IMR-90 (cell line): Measurements from ENCODE around the gene OR11L1. TPM values are rescaled to one million over a fixed set of nuclear protein-coding genes. Genes with fewer than 3 reads are reported as not detected.

Experiments
- ATAC-seq: fragments of 200-7000 bp; cut with Tn5 transposase; 2 replicates; pipeline ENCODE4 v1.9.1; 2020; ENCODE audit warnings: low read depth, mild to moderate bottlenecking, moderate library complexity
- BruUV-seq: library from RNA; stranded (reverse); fragments of 400-500 nt; replicated peaks from 2 replicates; lab custom pipeline; 2021; lab: Mats Ljungman, UMichigan
- CTCF ChIA-PET: fragments of 300-600 bp; formaldehyde crosslinking; extraction: SDS; loops from one replicate; lab custom pipeline; 2021; ENCODE audit warnings: antibody characterized with exemption; lab: Yijun Ruan, JAX
- POLR2A ChIA-PET: fragments of 300-600 bp; sonication (Branson Sonifier 250); formaldehyde crosslinking; loops from one replicate; lab custom pipeline; 2022; ENCODE audit warnings: antibody characterized with exemption; ENCODE audit not compliant: unreplicated experiment; lab: Charles Lee
- DNase-seq: peaks from one replicate; pipeline ENCODE4 v3.0.0; 2013
- H2AFZ ChIP-seq: replicated peaks from 2 replicates; pipeline ENCODE3; 2013; ENCODE audit warnings: low read length, mild to moderate bottlenecking; ENCODE audit not compliant: poor library complexity
- H2AK5ac ChIP-seq: 2 replicates; pipeline ENCODE4 v1.6.1; 2013; ENCODE audit warnings: low read depth, low read length, inconsistent platforms
- H2AK9ac ChIP-seq: replicated peaks from 2 replicates; pipeline ENCODE3; 2013; ENCODE audit warnings: mild to moderate bottlenecking, low read depth, low read length, moderate library complexity; ENCODE audit not compliant: poor library complexity
- H2BK120ac ChIP-seq: 2 replicates; pipeline ENCODE4 v1.6.1; 2013; ENCODE audit warnings: low read depth, low read length, inconsistent platforms
- H2BK15ac ChIP-seq: 3 replicates; pipeline ENCODE4 v1.6.1; 2013; ENCODE audit warnings: low read depth, low read length, inconsistent platforms
- H2BK20ac ChIP-seq: 2 replicates; pipeline ENCODE4 v1.6.1; 2013; ENCODE audit warnings: low read depth, mild to moderate bottlenecking, inconsistent platforms, low read length, moderate library complexity
- H2BK5ac ChIP-seq: 2 replicates; pipeline ENCODE4 v1.6.1; 2013; ENCODE audit warnings: mild to moderate bottlenecking, low read depth, low read length, inconsistent platforms; ENCODE audit not compliant: poor library complexity, severe bottlenecking
- H3K14ac ChIP-seq: replicated peaks from 2 replicates; pipeline ENCODE4 v1.6.1; 2013; ENCODE audit warnings: low read depth, low read length, inconsistent platforms
- H3K18ac ChIP-seq: 2 replicates; pipeline ENCODE4 v1.6.1; 2013; ENCODE audit warnings: low read depth, low read length, control low read depth
- H3K23ac ChIP-seq: 2 replicates; pipeline ENCODE4 v1.6.1; 2013; ENCODE audit warnings: low read depth, low read length, inconsistent platforms
- H3K27ac ChIP-seq: 2 replicates; pipeline ENCODE4 v1.5.1; 2013; ENCODE audit warnings: mild to moderate bottlenecking, control low read depth, low read length; ENCODE audit not compliant: insufficient read depth
- H3K27me3 ChIP-seq: 2 replicates; pipeline ENCODE4 v1.6.1; 2013; ENCODE audit warnings: low read length; ENCODE audit not compliant: control insufficient read depth, insufficient read depth
- H3K36me3 ChIP-seq: 2 replicates; pipeline ENCODE4 v1.6.1; 2013; ENCODE audit warnings: low read length, mixed read lengths; ENCODE audit not compliant: control insufficient read depth, insufficient read depth
- H3K4ac ChIP-seq: 2 replicates; pipeline ENCODE4 v1.6.1; 2013; ENCODE audit warnings: low read depth, low read length, inconsistent platforms
- H3K4me1 ChIP-seq: 2 replicates; pipeline ENCODE4 v1.6.1; 2013; ENCODE audit warnings: low read length, mixed read lengths; ENCODE audit not compliant: control insufficient read depth, insufficient read depth
- H3K4me2 ChIP-seq: 2 replicates; pipeline ENCODE4 v1.6.1; 2013; ENCODE audit warnings: low read depth, mild to moderate bottlenecking, control low read depth, low read length, moderate library complexity
- H3K4me3 ChIP-seq: 2 replicates; pipeline ENCODE4 v1.5.1; 2013; ENCODE audit warnings: low read depth, mild to moderate bottlenecking, control low read depth, low read length, moderate library complexity; ENCODE audit not compliant: insufficient read depth
- H3K56ac ChIP-seq: 2 replicates; pipeline ENCODE4 v1.6.1; 2013; ENCODE audit warnings: low read length, inconsistent platforms; ENCODE audit not compliant: insufficient read depth; ENCODE audit errors: extremely low read depth
- H3K79me1 ChIP-seq, 2 experiments: 2 replicates each; pipeline ENCODE4 v1.6.1; 2013; ENCODE audit warnings: low read length in 2 of 2, inconsistent platforms in 1 of 2, low read depth in 1 of 2
- H3K9ac ChIP-seq: 2 replicates; pipeline ENCODE4 v1.6.1; 2013; ENCODE audit warnings: low read depth, low read length, control low read depth
- H3K9me1 ChIP-seq: 2 replicates; pipeline ENCODE4 v1.6.1; 2013; ENCODE audit warnings: low read length, inconsistent platforms; ENCODE audit not compliant: insufficient read depth
- H3K9me3 ChIP-seq: 2 replicates; pipeline ENCODE4 v1.6.1; 2013; ENCODE audit warnings: low read length; ENCODE audit not compliant: control insufficient read depth, insufficient read depth
- H4K20me1 ChIP-seq: 2 replicates; pipeline ENCODE4 v1.6.1; 2013; ENCODE audit warnings: low read length, inconsistent platforms; ENCODE audit not compliant: insufficient read depth
- H4K5ac ChIP-seq: 2 replicates; pipeline ENCODE4 v1.6.1; 2013; ENCODE audit warnings: mild to moderate bottlenecking, low read depth, low read length, control low read depth
- H4K8ac ChIP-seq, 2 experiments: 2 replicates each; pipeline ENCODE4 v1.6.1; 2013; ENCODE audit warnings: low read depth in 2 of 2, low read length in 2 of 2, control low read depth in 1 of 2, inconsistent platforms in 1 of 2
- H4K91ac ChIP-seq: 2 replicates; pipeline ENCODE4 v1.6.1; 2013; ENCODE audit warnings: low read depth, low read length, inconsistent platforms; ENCODE audit not compliant: insufficient read depth
- CEBPB ChIP-seq: IDR thresholded peaks from 2 replicates; pipeline ENCODE4 v1.6.1; 2012; ENCODE audit warnings: low read depth, low read length, improper control_type of control experiment
- CHD1 ChIP-seq: IDR thresholded peaks from 2 replicates; pipeline ENCODE4 v1.6.1; 2012; ENCODE audit warnings: low read depth, low read length, improper control_type of control experiment
- CTCF ChIP-seq: conservative IDR thresholded peaks from 2 replicates; pipeline ENCODE4 v1.5.1; 2012; ENCODE audit warnings: mild to moderate bottlenecking, low read depth, low read length, improper control_type of control experiment
- ELK1 ChIP-seq: fragments of 150-350 bp; IDR thresholded peaks from 2 replicates; pipeline ENCODE4 v1.6.1; 2016; ENCODE audit warnings: low read depth, mild to moderate bottlenecking, low read length, moderate library complexity, borderline replicate concordance
- FOS ChIP-seq: fragments of 150-350 bp; IDR thresholded peaks from 2 replicates; pipeline ENCODE4 v1.6.1; 2016; ENCODE audit warnings: low read depth, low read length
- MAZ ChIP-seq: IDR thresholded peaks from 2 replicates; pipeline ENCODE4 v1.6.1; 2012; ENCODE audit warnings: low read depth, mild to moderate bottlenecking, low read length, improper control_type of control experiment, moderate library complexity, borderline replicate concordance
- MXI1 ChIP-seq: IDR thresholded peaks from 2 replicates; pipeline ENCODE4 v1.6.1; 2012; ENCODE audit warnings: low read depth, mild to moderate bottlenecking, low read length, moderate library complexity, borderline replicate concordance
- NFE2L2 ChIP-seq: fragments of 150-350 bp; IDR thresholded peaks from 2 replicates; pipeline ENCODE4 v1.6.1; 2016; ENCODE audit warnings: low read depth, mild to moderate bottlenecking, low read length
- POLR2A ChIP-seq: IDR thresholded peaks from 2 replicates; pipeline ENCODE4 v1.6.1; 2012; ENCODE audit warnings: mild to moderate bottlenecking, low read depth, low read length
- RCOR1 ChIP-seq: IDR thresholded peaks from 2 replicates; pipeline ENCODE4 v1.6.1; 2012; ENCODE audit warnings: mild to moderate bottlenecking, low read length, improper control_type of control experiment; ENCODE audit not compliant: insufficient replicate concordance
- RFX5 ChIP-seq: IDR thresholded peaks from 2 replicates; pipeline ENCODE4 v1.8.0; 2012; ENCODE audit warnings: low read depth, mild to moderate bottlenecking, low read length, moderate library complexity
- SMC3 ChIP-seq: fragments of 150-350 bp; IDR thresholded peaks from 2 replicates; pipeline ENCODE4 v1.6.1; 2016; ENCODE audit warnings: low read depth, mild to moderate bottlenecking, antibody characterized with exemption, low read length, moderate library complexity
- WGBS, 2 experiments: methylation state at CpG; one replicate each; pipeline versions ENCODE4 v1.1.5 to v1.1.7; 2013; ENCODE audit warnings: missing lambda C conversion rate in 2 of 2; ENCODE audit not compliant: insufficient read length in 1 of 2; ENCODE audit errors: extremely low coverage in 2 of 2; 5-methylcytosine and 5-hydroxymethylcytosine counted together
- dilution Hi-C: fragments of 300-500 bp; cut with HindIII; formaldehyde crosslinking; loops from one replicate; pipeline ENCODE4 v1.14.3; 2018; ENCODE audit warnings: low sequenced_read_pairs; ENCODE audit not compliant: unreplicated experiment
- in situ Hi-C: fragments of 300-500 bp; cut with MboI; formaldehyde crosslinking; loops from 3 replicates; pipeline ENCODE4 v1.14.3; 2019; ENCODE audit warnings: low sequenced_read_pairs, inconsistent platforms, mixed read lengths
- intact Hi-C: fragments of 100-400 bp; cut with micrococcal nuclease; formaldehyde crosslinking; loops from 2 replicates; pipeline ENCODE4 v1.10.0; 2022
- polyA plus RNA-seq, 3 experiments: library from polyadenylated mRNA; depleted of rRNA; stranded (reverse); fragments of >200 nt; gene quantifications; 2 replicates each; pipeline ENCODE4 v1.2.3, GENCODE V29; 2012; ENCODE audit warnings: low replicate concordance in 1 of 3
- total RNA-seq: library from RNA; depleted of rRNA; stranded (reverse); fragments of >200 nt; gene quantifications from 2 replicates; pipeline ENCODE4 v1.2.3, GENCODE V29; 2012

The OR11L1 gene
- total and polyA plus RNA-seq, 2 of the 4 experiments (the other 2 are of a cell fraction): not detected

- Histone ChIP-seq H4K20me1 (no peaks in the 10 kb centered on the region), H3K4me2 (no peak overlapping the region), H2AK9ac (no peak overlapping the region), H3K18ac (no peak overlapping the region), H3K4me1 (no peaks in the 10 kb centered on the region), H2BK20ac (no peak overlapping the region), H3K9ac (no peak overlapping the region), H2AFZ (no peak overlapping the region), H3K27ac (no peak overlapping the region), H3K27me3 (no peaks in the 10 kb centered on the region), H3K36me3 (no peaks in the 10 kb centered on the region), H2BK120ac (no peak overlapping the region), H3K14ac (no peak overlapping the region), H2BK5ac (no peak overlapping the region), H4K5ac (no peak overlapping the region), H3K79me1 (no peaks in the 10 kb centered on the region), H2AK5ac (no peak overlapping the region), H3K56ac (no peak overlapping the region), H3K4me3 (no peak overlapping the region), H2BK15ac (no peak overlapping the region), H3K9me1 (no peaks in the 10 kb centered on the region), H3K23ac (no peak overlapping the region), H4K91ac (no peak overlapping the region), H3K9me3 (peaks cover 21% of the 10 kb centered on the region; the same call in 1 of the 2 replicates), H3K4ac (no peak overlapping the region), H4K8ac (no peak overlapping the region)
- TF ChIP-seq CEBPB (no peak), RFX5 (no peak), MXI1 (no peak), FOS (no peak), ELK1 (no peak), MAZ (no peak), SMC3 (no peak), RCOR1 (no peak), CTCF (no peak), NFE2L2 (no peak), POLR2A (no peak), CHD1 (no peak)
- no peak for DNase-seq
- no peak for ATAC-seq
- intact Hi-C loops: no loop called here
- POLR2A ChIA-PET: no interaction called here
- 100% methylated on average over 1 of the region's 2 CpGs; no CpG with 5 or more reads in 1 of the 2 experiments for WGBS, 2 experiments
- in situ Hi-C loops: no loop called here
- CTCF ChIA-PET: no interaction called here
- dilution Hi-C loops: no loop called here
- no TSS peak for BruUV-seq
Measured at GRCh38 chr1:247843411-247843810, 1.7 kb upstream of the OR11L1 start.
